GM12875 (cell line): ENCODE results near the gene DAO.

Source experiments
- H3K4me3 ChIP-seq: one replicate; pipeline ENCODE4 v1.5.1; 2011; ENCODE audit warnings: low read depth, low read length, control low read depth
- CTCF ChIP-seq: IDR thresholded peaks from 2 replicates; pipeline ENCODE4 v1.5.1; 2011; ENCODE audit warnings: low read depth, mild to moderate bottlenecking, control low read depth, inconsistent platforms, low read length, moderate library complexity, borderline replicate concordance; ENCODE audit not compliant: insufficient read depth

Gene DAO

GRCh38 chr12:108881953-108882352 lies 2.1 kb downstream of the DAO start:
- no peak overlapping the region for H3K4me3 ChIP-seq
- TF ChIP-seq CTCF, result no peak

- TF ChIP-seq CTCF, result peak; percentile 80
- no peak overlapping the region for H3K4me3 ChIP-seq
Observed at GRCh38 chr12:108884116-108885012, 4.5 kb downstream of the DAO start.

- TF ChIP-seq CTCF, result no peak
- H3K4me3 ChIP-seq, result no peak overlapping the region
Observed at GRCh38 chr12:108886873-108887629, 7.2 kb downstream of the DAO start.

- TF ChIP-seq CTCF, result no peak
- no peak overlapping the region for H3K4me3 ChIP-seq
Observed at GRCh38 chr12:108888031-108888430, 8.1 kb downstream of the DAO start.

GRCh38 chr12:108890208-108890607 lies 10.3 kb downstream of the DAO start:
- no peak overlapping the region for H3K4me3 ChIP-seq
- TF ChIP-seq CTCF, result no peak

- TF ChIP-seq CTCF, result no peak
- no peak overlapping the region for H3K4me3 ChIP-seq
Observed at GRCh38 chr12:108895220-108895802, 15.4 kb downstream of the DAO start.
